ENCODE measurements around the gene OPRPN. TPM values are rescaled to one million over a fixed set of nuclear protein-coding genes. Genes with fewer than 3 reads are reported as not detected.

Gene OPRPN
- total RNA-seq, 1 donor from 2014 or later = not detected

Other genes starting within 250 kb of the OPRPN start
- 0.51 TPM for gene PRR27, start 243.7 kb upstream of the OPRPN start, total RNA-seq
- gene ODAM, start 202.2 kb upstream of the OPRPN start, total RNA-seq = not detected
- not detected for gene FDCSP, start 171.8 kb upstream of the OPRPN start, total RNA-seq
- gene CSN3, start 155.3 kb upstream of the OPRPN start, total RNA-seq = not detected
- gene CABS1, start 63.0 kb upstream of the OPRPN start, total RNA-seq = not detected
- not detected for gene SMR3A, start 37.2 kb upstream of the OPRPN start, total RNA-seq
- not detected for gene SMR3B, start 14.8 kb upstream of the OPRPN start, total RNA-seq
- gene MUC7, start 74.3 kb downstream of the OPRPN start, total RNA-seq = 140 TPM
- gene AMTN, start 120.6 kb downstream of the OPRPN start, total RNA-seq = not detected
- gene AMBN, start 194.3 kb downstream of the OPRPN start, total RNA-seq = not detected
- 1.7 TPM for gene ENAM, start 230.8 kb downstream of the OPRPN start, total RNA-seq

All from tongue (tissue), 1 donor.